Measurements from ENCODE around the gene PCDHB14. TPM values are rescaled to one million over a fixed set of nuclear protein-coding genes. Genes with fewer than 3 reads are reported as not detected.
A peak's percentile ranks its signal among the peaks of the same experiment; 100 is the strongest.
"Not testable (repeated sequence)": the region's sequence is repeated elsewhere in the genome, so short reads cannot be mapped to it uniquely, and the experiment has no call there.

The PCDHB14 gene
- total RNA-seq, 2 donors from 2014 or later = 0.62 to 1.8 TPM

GRCh38 chr5:141196363-141196762, 26.8 kb upstream of the PCDHB14 start:
- H3K27me3 ChIP-seq = no peaks in the 10 kb centered on the region
- no peak for DNase-seq
- H3K4me3 ChIP-seq = no peak overlapping the region
- no peak for TF ChIP-seq CTCF (IDR thresholded peaks at IDR 0.05)
- H3K27ac ChIP-seq = no peak overlapping the region
- H3K9me3 ChIP-seq = peaks cover 5% of the 10 kb centered on the region
- H3K9ac ChIP-seq (ENCODE audit: low read depth in 2 of 2, low read length in 2 of 2) = no peak overlapping the region
- no peaks in the 10 kb centered on the region for H3K4me1 ChIP-seq
- H3K36me3 ChIP-seq = no peaks in the 10 kb centered on the region
- intact Hi-C loops (cut with DNase I) = no loop called here

- H3K36me3 ChIP-seq = no peaks in the 10 kb centered on the region
- H3K27ac ChIP-seq = no peak within 1 kb of the TSS
- no peaks in the 10 kb centered on the region for H3K27me3 ChIP-seq
- no peak for DNase-seq
- no peak within 1 kb of the TSS for H3K4me3 ChIP-seq
- no peak for TF ChIP-seq CTCF (IDR thresholded peaks at IDR 0.05)
- peaks cover 5% of the 10 kb centered on the region for H3K9me3 ChIP-seq
- no peaks in the 10 kb centered on the region for H3K4me1 ChIP-seq
- H3K9ac ChIP-seq (ENCODE audit: low read depth in 2 of 2, low read length in 2 of 2) = no peak within 1 kb of the TSS
- intact Hi-C loops (cut with DNase I) = no loop called here
Observed at GRCh38 chr5:141199359-141200235, 23.5 kb upstream of the PCDHB14 start, which contains the start of gene PCDHB11. Gene PCDHB11 (plus strand): TSS chr5:141199627. CDS start chr5:141199775, 148 bp downstream.

- H3K27me3 ChIP-seq; H3K4me1 ChIP-seq; DNase-seq; H3K36me3 ChIP-seq; H3K9ac ChIP-seq (ENCODE audit: low read depth in 2 of 2, low read length in 2 of 2); intact Hi-C loops (cut with DNase I); H3K27ac ChIP-seq; H3K4me3 ChIP-seq; H3K9me3 ChIP-seq: not testable (repeated sequence)
Observed at GRCh38 chr5:141201126-141201525, 22.0 kb upstream of the PCDHB14 start.

GRCh38 chr5:141201646-141202045, 21.5 kb upstream of the PCDHB14 start:
- H3K9me3 ChIP-seq; DNase-seq; H3K9ac ChIP-seq (ENCODE audit: low read depth in 2 of 2, low read length in 2 of 2); H3K4me3 ChIP-seq; H3K4me1 ChIP-seq; H3K36me3 ChIP-seq; H3K27me3 ChIP-seq; H3K27ac ChIP-seq; intact Hi-C loops (cut with DNase I): not testable (repeated sequence)

- H3K9me3 ChIP-seq = no peaks in the 10 kb centered on the region
- H3K4me3 ChIP-seq = no peak within 1 kb of the TSS
- no peaks in the 10 kb centered on the region for H3K4me1 ChIP-seq
- no peak within 1 kb of the TSS for H3K9ac ChIP-seq (ENCODE audit: low read depth in 2 of 2, low read length in 2 of 2)
- no peaks in the 10 kb centered on the region for H3K27me3 ChIP-seq
- TF ChIP-seq CTCF (IDR thresholded peaks at IDR 0.05) = no peak
- DNase-seq = no peak
- intact Hi-C loops (cut with DNase I) = no loop called here
- H3K36me3 ChIP-seq = no peaks in the 10 kb centered on the region
- no peak within 1 kb of the TSS for H3K27ac ChIP-seq
Observed at GRCh38 chr5:141208478-141208877, 14.7 kb upstream of the PCDHB14 start, which contains the start of gene PCDHB12. Gene PCDHB12 (plus strand): TSS chr5:141208719. CDS start chr5:141208908, 189 bp downstream.

- H3K4me3 ChIP-seq; H3K27me3 ChIP-seq; intact Hi-C loops (cut with DNase I); H3K9me3 ChIP-seq; DNase-seq; H3K36me3 ChIP-seq; H3K27ac ChIP-seq; H3K9ac ChIP-seq (ENCODE audit: low read depth in 2 of 2, low read length in 2 of 2); H3K4me1 ChIP-seq: not testable (repeated sequence)
Observed at GRCh38 chr5:141210281-141210680, 12.9 kb upstream of the PCDHB14 start.

- H3K27ac ChIP-seq; H3K9me3 ChIP-seq; intact Hi-C loops (cut with DNase I); H3K4me3 ChIP-seq; DNase-seq; H3K4me1 ChIP-seq; H3K9ac ChIP-seq (ENCODE audit: low read depth in 2 of 2, low read length in 2 of 2); H3K36me3 ChIP-seq; H3K27me3 ChIP-seq: not testable (repeated sequence)
Observed at GRCh38 chr5:141210849-141211248, 12.3 kb upstream of the PCDHB14 start.

- peak; percentile 32 for DNase-seq
- H3K9me3 ChIP-seq; H3K9ac ChIP-seq (ENCODE audit: low read depth in 2 of 2, low read length in 2 of 2); H3K27ac ChIP-seq; H3K4me3 ChIP-seq; intact Hi-C loops (cut with DNase I); H3K36me3 ChIP-seq; H3K27me3 ChIP-seq; H3K4me1 ChIP-seq: not testable (repeated sequence)
Observed at GRCh38 chr5:141213656-141214339, 9.3 kb upstream of the PCDHB14 start, which contains the start of gene PCDHB13. Gene PCDHB13 (plus strand): TSS chr5:141213919. CDS start chr5:141214124, 205 bp downstream.

- H3K27ac ChIP-seq; H3K4me1 ChIP-seq; DNase-seq; H3K36me3 ChIP-seq; H3K9ac ChIP-seq (ENCODE audit: low read depth in 2 of 2, low read length in 2 of 2); H3K9me3 ChIP-seq; H3K4me3 ChIP-seq; H3K27me3 ChIP-seq; intact Hi-C loops (cut with DNase I): not testable (repeated sequence)
Observed at GRCh38 chr5:141214583-141214982, 8.6 kb upstream of the PCDHB14 start.

GRCh38 chr5:141215504-141215903, 7.6 kb upstream of the PCDHB14 start:
- H3K4me3 ChIP-seq; H3K9ac ChIP-seq (ENCODE audit: low read depth in 2 of 2, low read length in 2 of 2); H3K27ac ChIP-seq; H3K27me3 ChIP-seq; H3K4me1 ChIP-seq; intact Hi-C loops (cut with DNase I); DNase-seq; H3K9me3 ChIP-seq; H3K36me3 ChIP-seq: not testable (repeated sequence)

Data from colonic mucosa (tissue), 4 donors.